ENCODE data around the gene IRF4. TPM values are rescaled to one million over a fixed set of nuclear protein-coding genes. Genes with fewer than 3 reads are reported as not detected.

The IRF4 gene
- polyA plus RNA-seq, 3 donors = 0.11 to 0.30 (median 0.24) TPM

- no peak for DNase-seq (ENCODE audit: extremely low read depth in 1 of 11, low read depth in 9 of 11, low spot score in 4 of 11)
Measured at GRCh38 chr6:392441-393390, 1.2 kb downstream of the IRF4 start.

- no peak for DNase-seq (ENCODE audit: extremely low read depth in 1 of 11, low read depth in 9 of 11, low spot score in 4 of 11)
Measured at GRCh38 chr6:393391-394221, 2.1 kb downstream of the IRF4 start.

- DNase-seq (ENCODE audit: extremely low read depth in 1 of 11, low read depth in 9 of 11, low spot score in 4 of 11) = no peak
Measured at GRCh38 chr6:394641-395289, 3.2 kb downstream of the IRF4 start.

GRCh38 chr6:395432-396125 lies 4.0 kb downstream of the IRF4 start:
- DNase-seq (ENCODE audit: extremely low read depth in 1 of 11, low read depth in 9 of 11, low spot score in 4 of 11) = no peak

GRCh38 chr6:396126-396520 lies 4.6 kb downstream of the IRF4 start:
- no peak for DNase-seq (ENCODE audit: extremely low read depth in 1 of 11, low read depth in 9 of 11, low spot score in 4 of 11)

GRCh38 chr6:397056-397455 lies 5.5 kb downstream of the IRF4 start:
- DNase-seq (ENCODE audit: extremely low read depth in 1 of 11, low read depth in 9 of 11, low spot score in 4 of 11) = no peak

GRCh38 chr6:397604-398003 lies 6.1 kb downstream of the IRF4 start:
- no peak for DNase-seq (ENCODE audit: extremely low read depth in 1 of 11, low read depth in 9 of 11, low spot score in 4 of 11)

GRCh38 chr6:398065-398464 lies 6.5 kb downstream of the IRF4 start:
- DNase-seq (ENCODE audit: extremely low read depth in 1 of 11, low read depth in 9 of 11, low spot score in 4 of 11) = no peak

- DNase-seq (ENCODE audit: extremely low read depth in 1 of 11, low read depth in 9 of 11, low spot score in 4 of 11) = no peak
Measured at GRCh38 chr6:398558-399078, 7.1 kb downstream of the IRF4 start.

- DNase-seq (ENCODE audit: extremely low read depth in 1 of 11, low read depth in 9 of 11, low spot score in 4 of 11) = no peak
Measured at GRCh38 chr6:399785-400534, 8.4 kb downstream of the IRF4 start.

GRCh38 chr6:400815-401214 lies 9.3 kb downstream of the IRF4 start:
- no peak for DNase-seq (ENCODE audit: extremely low read depth in 1 of 11, low read depth in 9 of 11, low spot score in 4 of 11)

- DNase-seq (ENCODE audit: extremely low read depth in 1 of 11, low read depth in 9 of 11, low spot score in 4 of 11) = no peak
Measured at GRCh38 chr6:401239-401993, 9.9 kb downstream of the IRF4 start.

- DNase-seq (ENCODE audit: extremely low read depth in 1 of 11, low read depth in 9 of 11, low spot score in 4 of 11) = no peak
Measured at GRCh38 chr6:401994-402640, 10.6 kb downstream of the IRF4 start.

- DNase-seq (ENCODE audit: extremely low read depth in 1 of 11, low read depth in 9 of 11, low spot score in 4 of 11) = no peak
Measured at GRCh38 chr6:402901-403658, 11.5 kb downstream of the IRF4 start.

GRCh38 chr6:403659-404655 lies 12.4 kb downstream of the IRF4 start:
- DNase-seq (ENCODE audit: extremely low read depth in 1 of 11, low read depth in 9 of 11, low spot score in 4 of 11) = no peak

All from renal cortex interstitium (tissue), 11 donors.